Fibroblast of skin of scalp (primary cell): ENCODE measurements around the gene TMEM127.
"Not testable (repeated sequence)": the region's sequence is repeated elsewhere in the genome, so short reads cannot be mapped to it uniquely, and the experiment has no call there.

ENCODE experiments used
- DNase-seq: peaks from one replicate; pipeline ENCODE4 v3.0.0-alpha.2; 2013

Gene TMEM127

DNA sequence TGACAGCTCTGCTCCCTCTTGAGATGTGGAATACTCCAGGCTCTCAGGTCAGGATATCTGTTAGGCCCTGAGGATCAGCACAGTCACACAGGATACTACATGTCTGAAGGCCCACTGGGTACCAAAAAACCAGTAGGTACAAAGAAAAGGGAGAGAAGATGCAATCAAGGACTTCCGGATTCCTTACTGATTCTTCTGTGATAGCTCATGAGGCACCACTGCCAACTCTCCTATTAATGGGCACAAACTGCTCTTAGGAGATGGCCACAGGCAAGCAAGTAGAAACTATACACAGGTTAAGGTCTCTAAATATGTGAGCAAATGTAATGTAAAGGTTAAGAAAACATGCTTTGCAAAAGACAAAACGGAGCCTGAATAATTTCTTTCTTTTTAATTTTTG is 3.5 kb downstream of the TMEM127 start:
- no peak for DNase-seq

- DNase-seq = no peak
Measured at GRCh38 chr2:96261328-96262003, 4.3 kb downstream of the TMEM127 start.

GRCh38 chr2:96260387-96261260 is 5.2 kb downstream of the TMEM127 start:
- DNase-seq = peak; percentile 69

GRCh38 chr2:96259497-96259921 is 6.3 kb downstream of the TMEM127 start:
- DNase-seq = no peak

GRCh38 chr2:96258166-96259022 is 7.4 kb downstream of the TMEM127 start:
- DNase-seq = no peak

DNA sequence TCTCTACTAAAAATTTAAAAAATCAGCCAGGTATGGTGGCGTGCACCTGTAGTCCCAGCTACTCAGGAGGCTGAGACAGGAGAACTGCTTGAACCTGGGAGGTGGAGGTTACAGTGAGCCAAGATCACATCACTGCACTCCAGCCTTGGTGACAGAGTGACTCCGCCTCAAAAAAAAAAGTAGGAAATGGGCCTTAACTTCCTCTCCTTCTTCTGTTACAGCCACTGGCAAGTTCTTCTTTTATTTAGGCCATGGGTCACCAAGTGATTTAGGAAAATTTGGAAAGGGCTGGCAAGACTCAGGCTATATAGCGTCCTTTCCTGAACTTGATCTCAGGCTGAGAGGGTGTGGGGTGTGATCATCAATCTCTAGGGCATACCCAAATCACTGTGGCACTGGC is 8.1 kb downstream of the TMEM127 start:
- not testable (repeated sequence) for DNase-seq

DNA sequence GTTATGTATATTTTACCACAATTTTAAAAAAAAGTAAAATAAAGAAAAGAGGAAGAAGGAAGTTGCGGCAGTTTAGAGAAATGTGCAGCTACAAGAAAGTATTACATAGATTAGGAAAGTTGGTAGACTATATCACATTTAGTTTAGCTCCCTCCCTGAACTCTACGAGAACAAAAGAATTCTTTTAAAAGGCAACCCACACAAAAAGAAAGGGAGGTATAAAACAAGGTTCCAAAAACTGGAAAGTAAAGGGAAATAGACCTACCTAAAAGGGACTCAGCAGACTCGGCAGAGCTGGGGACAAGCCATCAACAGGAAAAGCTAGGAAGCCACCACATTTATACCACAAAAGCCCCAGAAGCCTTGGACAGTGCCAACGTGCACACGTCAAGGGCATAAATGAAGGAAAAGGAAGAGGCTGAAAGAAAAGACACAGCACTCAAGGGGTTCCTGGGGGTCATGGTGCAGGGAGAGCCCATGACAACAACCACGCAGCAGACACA is 9.1 kb downstream of the TMEM127 start:
- no peak for DNase-seq

GRCh38 chr2:96254571-96254970 is 11.2 kb downstream of the TMEM127 start:
- no peak for DNase-seq

GRCh38 chr2:96253006-96253405 is 12.8 kb downstream of the TMEM127 start:
- no peak for DNase-seq

DNA sequence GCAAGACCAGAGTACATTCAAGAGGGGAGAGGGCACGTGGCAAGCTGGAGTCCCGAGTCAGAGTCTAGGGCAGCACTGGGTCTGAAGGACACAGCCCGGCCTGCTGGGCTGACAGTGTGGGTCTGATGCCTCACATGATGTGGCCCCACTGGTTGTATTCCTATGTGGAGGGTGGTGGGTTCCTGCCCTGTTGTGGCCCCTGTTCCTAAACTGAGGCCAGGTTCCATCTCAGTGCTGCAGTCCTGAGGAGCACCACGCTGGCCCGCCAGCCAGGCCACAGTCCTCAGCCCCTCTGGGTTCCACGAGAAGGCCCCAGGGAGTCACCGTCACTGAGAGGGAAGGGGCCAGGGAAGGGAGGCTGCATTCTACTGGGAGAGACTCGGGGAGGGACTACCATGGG is 13.3 kb downstream of the TMEM127 start:
- DNase-seq = no peak

GRCh38 chr2:96251721-96252292 is 14.0 kb downstream of the TMEM127 start:
- DNase-seq = peak; percentile 87

GRCh38 chr2:96250188-96250587 is 15.6 kb downstream of the TMEM127 start:
- no peak for DNase-seq

GRCh38 chr2:96249654-96250053 is 16.1 kb downstream of the TMEM127 start:
- DNase-seq = peak; percentile 92

GRCh38 chr2:96248624-96249023 is 17.2 kb downstream of the TMEM127 start:
- no peak for DNase-seq

GRCh38 chr2:96247896-96248295 is 17.9 kb downstream of the TMEM127 start:
- no peak for DNase-seq

DNA sequence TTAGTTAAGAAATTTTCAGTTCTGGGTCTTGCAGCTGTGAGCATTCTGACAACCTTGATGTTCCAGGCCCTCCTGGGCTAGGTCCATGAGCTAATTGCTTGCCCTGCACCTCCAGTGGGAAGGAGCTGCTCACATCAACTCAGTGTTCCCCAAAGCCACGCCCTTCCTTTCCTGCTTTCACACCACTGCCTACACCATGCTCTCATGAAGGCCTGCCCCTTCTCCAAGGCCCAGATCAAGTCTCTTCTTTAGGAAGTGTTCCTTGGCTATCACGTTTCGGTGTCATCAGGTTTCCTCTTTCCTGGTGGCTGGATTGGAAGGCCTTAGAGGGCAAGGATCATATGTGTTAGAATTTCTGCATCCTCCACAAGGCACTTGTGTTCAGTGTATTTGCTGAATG is 18.8 kb downstream of the TMEM127 start:
- DNase-seq = no peak

GRCh38 chr2:96245609-96246390 is 20.0 kb downstream of the TMEM127 start:
- peak; percentile 46 for DNase-seq

DNA sequence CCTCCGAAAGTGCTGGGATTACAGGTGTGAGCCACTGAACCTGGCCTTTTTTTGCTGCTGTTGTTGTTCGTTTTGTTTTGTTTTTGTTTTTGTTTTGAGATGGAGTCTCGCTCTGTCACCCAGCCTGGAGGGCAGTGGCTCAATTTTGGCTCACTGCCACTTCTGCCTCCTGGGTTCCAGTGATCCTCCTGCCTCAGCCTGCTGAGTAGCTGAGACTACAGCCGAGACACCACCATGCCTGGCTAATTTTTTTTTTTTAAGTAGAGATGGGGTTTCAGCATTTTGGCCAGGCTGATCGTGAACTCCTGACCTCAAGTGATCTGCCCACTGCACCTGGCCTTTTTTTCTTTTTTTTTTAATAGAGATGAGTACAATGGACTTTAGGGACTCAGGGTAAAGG is 22.0 kb downstream of the TMEM127 start:
- no peak for DNase-seq

GRCh38 chr2:96241900-96242611 is 23.7 kb downstream of the TMEM127 start:
- DNase-seq = peak; percentile 22

DNA sequence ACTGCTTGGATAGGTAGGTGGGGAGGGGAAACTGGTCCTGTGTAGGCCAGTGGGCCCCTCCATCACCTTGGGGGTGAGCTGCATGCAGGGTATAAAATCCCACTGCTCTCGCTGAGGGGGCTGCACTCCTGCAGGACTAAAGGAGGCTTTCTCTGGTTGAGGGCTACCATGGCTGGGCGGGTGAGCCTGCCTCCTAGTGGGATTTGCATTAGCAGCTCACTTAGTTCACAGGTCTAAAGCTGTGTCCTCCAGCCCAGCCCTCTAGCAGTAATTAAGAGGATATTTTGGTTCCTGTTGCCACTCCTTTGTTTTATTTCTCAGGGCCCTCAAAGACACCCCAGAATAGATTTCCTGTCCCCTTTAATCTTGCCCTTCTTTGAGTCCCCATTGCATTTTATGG is 24.6 kb downstream of the TMEM127 start:
- no peak for DNase-seq
